GM04503 (cell line): ENCODE measurements around the gene LIFR.
"Not testable (repeated sequence)": the region's sequence is repeated elsewhere in the genome, so short reads cannot be mapped to it uniquely, and the experiment has no call there.

Experiments used
- DNase-seq: peaks from one replicate; pipeline ENCODE4 v3.0.0-alpha.2; 2012; ENCODE audit warnings: low read depth

Gene LIFR

GRCh38 chr5:38556599-38557307, at the start of gene LIFR:
Gene LIFR (minus strand): TSS chr5:38556646. CDS start chr5:38530647, 25,999 bp downstream.
- peak; percentile 41 for DNase-seq

- DNase-seq = no peak
Observed at GRCh38 chr5:38605610-38606009, 49.2 kb upstream of the LIFR start.

GRCh38 chr5:38603691-38604090, 47.2 kb upstream of the LIFR start:
- DNase-seq = no peak

GRCh38 chr5:38602641-38603040, 46.2 kb upstream of the LIFR start:
- DNase-seq = no peak

- no peak for DNase-seq
Observed at GRCh38 chr5:38601863-38602298, 45.4 kb upstream of the LIFR start.

GRCh38 chr5:38601133-38601862, 44.9 kb upstream of the LIFR start:
- DNase-seq = no peak

- DNase-seq = no peak
Observed at GRCh38 chr5:38600329-38601045, 44.0 kb upstream of the LIFR start.

GRCh38 chr5:38599751-38600150, 43.3 kb upstream of the LIFR start:
- not testable (repeated sequence) for DNase-seq

GRCh38 chr5:38598994-38599617, 42.7 kb upstream of the LIFR start:
- no peak for DNase-seq

- no peak for DNase-seq
Observed at GRCh38 chr5:38598296-38598993, 42.0 kb upstream of the LIFR start.

- no peak for DNase-seq
Observed at GRCh38 chr5:38596981-38597380, 40.5 kb upstream of the LIFR start.

GRCh38 chr5:38595132-38595745, 38.8 kb upstream of the LIFR start:
- DNase-seq = peak; percentile 82

GRCh38 chr5:38593959-38594358, 37.5 kb upstream of the LIFR start:
- no peak for DNase-seq

GRCh38 chr5:38591523-38591849, 35.0 kb upstream of the LIFR start:
- no peak for DNase-seq

GRCh38 chr5:38590838-38591522, 34.5 kb upstream of the LIFR start:
- DNase-seq = no peak

GRCh38 chr5:38589629-38590028, 33.2 kb upstream of the LIFR start:
- no peak for DNase-seq

GRCh38 chr5:38585816-38586215, 29.4 kb upstream of the LIFR start:
- no peak for DNase-seq

GRCh38 chr5:38583500-38583899, 27.1 kb upstream of the LIFR start:
- no peak for DNase-seq

GRCh38 chr5:38582975-38583319, 26.5 kb upstream of the LIFR start:
- no peak for DNase-seq

GRCh38 chr5:38582293-38582974, 26.0 kb upstream of the LIFR start:
- no peak for DNase-seq
